SK-N-SH (cell line): Measurements from ENCODE around the gene OR9A4.

Experiments
- CHD2 ChIP-seq: fragments of 150-350 bp; IDR thresholded peaks from 2 replicates; pipeline ENCODE4 v1.6.1; 2018; ENCODE audit warnings: low read length; ENCODE audit not compliant: partially characterized antibody
- CTCF ChIP-seq: fragments of 200-600 bp; sonication (generic); IDR thresholded peaks from 2 replicates; pipeline ENCODE4 v1.6.1; 2017; ENCODE audit warnings: antibody characterized with exemption, mild to moderate bottlenecking, moderate library complexity
- EP300 ChIP-seq, 2 experiments: IDR thresholded peaks; 2 replicates each; pipeline versions ENCODE4 v1.4.0 to v1.6.1; 2012; ENCODE audit warnings: borderline replicate concordance in 1 of 2, low read depth in 1 of 2, low read length in 1 of 2
- FOXJ3 ChIP-seq: sonication (generic); formaldehyde crosslinking; IDR thresholded peaks from 2 replicates; pipeline ENCODE4 v1.5.1; 2020; ENCODE audit warnings: mild to moderate bottlenecking, missing genetic modification reagents
- FOXM1 ChIP-seq: IDR thresholded peaks from 2 replicates; pipeline ENCODE4 v1.4.0; 2012; ENCODE audit warnings: low read depth, mild to moderate bottlenecking
- GABPA ChIP-seq: IDR thresholded peaks from 2 replicates; pipeline ENCODE4 v1.4.0; 2012; ENCODE audit warnings: low read depth, mild to moderate bottlenecking
- REST ChIP-seq: IDR thresholded peaks from 2 replicates; pipeline ENCODE4 v1.6.1; 2012; ENCODE audit warnings: mild to moderate bottlenecking, low read depth, low read length, moderate library complexity
- RFX5 ChIP-seq: IDR thresholded peaks from 2 replicates; pipeline ENCODE4 v1.6.1; 2012; ENCODE audit warnings: mild to moderate bottlenecking, improper control_type of control experiment, low read length
- SIN3A ChIP-seq: IDR thresholded peaks from 2 replicates; pipeline ENCODE4 v1.6.1; 2012; ENCODE audit warnings: low read depth, mild to moderate bottlenecking, low read length, moderate library complexity, borderline replicate concordance
- SMC3 ChIP-seq: IDR thresholded peaks from 2 replicates; pipeline ENCODE4 v1.6.1; 2012; ENCODE audit warnings: low read depth, low read length, improper control_type of control experiment
- USF1 ChIP-seq: IDR thresholded peaks from 2 replicates; pipeline ENCODE4 v1.4.0; 2012; ENCODE audit warnings: low read depth, borderline replicate concordance
- USF2 ChIP-seq: fragments of 150-350 bp; IDR thresholded peaks from 2 replicates; pipeline ENCODE4 v1.6.1; 2017; ENCODE audit warnings: antibody characterized with exemption, low read length, low read depth, borderline replicate concordance

GRCh38 chr7:141944811-141945210 is 28.6 kb downstream of the OR9A4 start:
- no peak for TF ChIP-seq CTCF
- no peak for TF ChIP-seq REST
- TF ChIP-seq EP300 (IDR thresholded peaks at IDR 0.05; ENCODE audit: borderline replicate concordance in 1 of 2, low read depth in 1 of 2, low read length in 1 of 2) = no peak
- TF ChIP-seq USF2 = no peak
- TF ChIP-seq RFX5 = no peak
- TF ChIP-seq CHD2 = no peak
- TF ChIP-seq SMC3 = no peak
- TF ChIP-seq FOXJ3 (CRISPR knock-in tag) = no peak
- TF ChIP-seq FOXM1 = no peak
- TF ChIP-seq USF1 = no peak
- TF ChIP-seq GABPA = no peak
- no peak for TF ChIP-seq SIN3A
